K562 (cell line): ENCODE data around the gene BMS1. TPM values are rescaled to one million over a fixed set of nuclear protein-coding genes. Genes with fewer than 3 reads are reported as not detected.

Experiments used
- ARID2 ChIP-seq: fragments of 450-650 bp; IDR thresholded peaks from 2 replicates; pipeline ENCODE4 v1.6.1; 2017; ENCODE audit warnings: antibody characterized with exemption, mild to moderate bottlenecking
- ATF1 ChIP-seq, 2 experiments: fragments of 450-650 bp in 1 of 2; IDR thresholded peaks; 2 replicates each; pipeline ENCODE4 v1.6.1; 2016; ENCODE audit warnings: missing compliant biosample characterization in 1 of 2, missing genetic modification characterization in 1 of 2
- BHLHE40 ChIP-seq: IDR thresholded peaks from 2 replicates; pipeline ENCODE4 v1.6.1; 2011; ENCODE audit warnings: low read length, improper control_type of control experiment
- CAMTA2 ChIP-seq: fragments of 250-450 bp; sonication (Bioruptor Pico); conservative IDR thresholded peaks from 2 replicates; pipeline ENCODE4 v1.5.1; 2022
- CGGBP1 ChIP-seq: fragments of 250-450 bp; sonication (Bioruptor Pico); IDR thresholded peaks from 2 replicates; pipeline ENCODE4 v1.9.0; 2021; ENCODE audit warnings: mild to moderate bottlenecking
- EHMT2 ChIP-seq: fragments of 450-650 bp; IDR thresholded peaks from 2 replicates; pipeline ENCODE4 v1.6.1; 2018; ENCODE audit warnings: antibody characterized with exemption
- FOXA3 ChIP-seq, 2 experiments: fragments of 450-650 bp in 1 of 2; sonication (generic) in 1 of 2; formaldehyde crosslinking; IDR thresholded peaks in 1 of 2; conservative IDR thresholded peaks in 1 of 2; 2 replicates each; pipeline versions ENCODE4 v1.4.0 to v1.8.0; 2020 to 2022; ENCODE audit warnings: mild to moderate bottlenecking in 2 of 2, missing genetic modification reagents in 1 of 2
- KAT7 ChIP-seq: sonication (generic); formaldehyde crosslinking; IDR thresholded peaks from 2 replicates; pipeline ENCODE4 v1.8.0; 2022; ENCODE audit warnings: missing genetic modification reagents, mild to moderate bottlenecking, borderline replicate concordance
- KLF1 ChIP-seq: fragments of 450-650 bp; IDR thresholded peaks from 2 replicates; pipeline ENCODE4 v1.6.1; 2016; ENCODE audit warnings: missing genetic modification characterization, missing compliant biosample characterization
- LEF1 ChIP-seq: fragments of 450-650 bp; IDR thresholded peaks from 2 replicates; pipeline ENCODE4 v1.6.1; 2016; ENCODE audit warnings: mild to moderate bottlenecking
- MEF2D ChIP-seq: conservative IDR thresholded peaks from 2 replicates; pipeline ENCODE4 v1.6.1; 2016; ENCODE audit warnings: low read depth, missing genetic modification characterization, missing compliant biosample characterization
- NFIC ChIP-seq: fragments of 450-650 bp; IDR thresholded peaks from 2 replicates; pipeline ENCODE4 v1.6.1; 2017; ENCODE audit warnings: mild to moderate bottlenecking, inconsistent platforms
- PKNOX1 ChIP-seq: fragments of 450-650 bp; IDR thresholded peaks from 2 replicates; pipeline ENCODE4 v1.6.1; 2016
- POLR2AphosphoS5 ChIP-seq: IDR thresholded peaks from 2 replicates; pipeline ENCODE4 v1.6.1; 2011; ENCODE audit warnings: mild to moderate bottlenecking, low read depth, low read length, moderate library complexity; ENCODE audit not compliant: control insufficient read depth, insufficient read depth
- POLR2B ChIP-seq: fragments of 450-650 bp; IDR thresholded peaks from 2 replicates; pipeline ENCODE4 v1.6.1; 2018; ENCODE audit warnings: low read depth; ENCODE audit not compliant: partially characterized antibody
- POLR2G ChIP-seq: fragments of 200-400 bp; formaldehyde crosslinking; IDR thresholded peaks from 2 replicates; pipeline ENCODE4 v1.6.1; 2017; ENCODE audit warnings: low read depth, mild to moderate bottlenecking, antibody characterized with exemption, low read length, moderate library complexity
- RAD21 ChIP-seq, 2 experiments: fragments of 250-450 bp in 1 of 2; fragments of 450-650 bp in 1 of 2; sonication (Bioruptor Pico) in 1 of 2; formaldehyde crosslinking in 1 of 2; IDR thresholded peaks in 1 of 2; conservative IDR thresholded peaks in 1 of 2; 2 replicates each; pipeline versions ENCODE4 v1.4.0 to v1.8.0; 2020 to 2022; ENCODE audit warnings: mild to moderate bottlenecking in 2 of 2, moderate library complexity in 1 of 2
- SMAD1 ChIP-seq: fragments of 150-350 bp; IDR thresholded peaks from 2 replicates; pipeline ENCODE4 v1.6.1; 2014; ENCODE audit warnings: low read length, low read depth; ENCODE audit not compliant: partially characterized antibody
- TFAP4 ChIP-seq: sonication (generic); formaldehyde crosslinking; IDR thresholded peaks from 2 replicates; pipeline ENCODE4 v1.8.0; 2022; ENCODE audit warnings: missing genetic modification reagents, mild to moderate bottlenecking, moderate library complexity, borderline replicate concordance
- U2AF2 ChIP-seq: fragments of 200-400 bp; formaldehyde crosslinking; optimal IDR thresholded peaks from 2 replicates; pipeline ENCODE3; 2017; ENCODE audit warnings: low read depth, mild to moderate bottlenecking, low read length
- ZBTB12 ChIP-seq: fragments of 250-450 bp; sonication (Bioruptor Pico); IDR thresholded peaks from 2 replicates; pipeline ENCODE4 v1.4.0; 2020
- ZFP1 ChIP-seq: fragments of 450-650 bp; formaldehyde crosslinking; IDR thresholded peaks from 2 replicates; pipeline ENCODE4 v1.4.0; 2020; ENCODE audit warnings: mild to moderate bottlenecking, mixed read lengths
- ZFP36 ChIP-seq: fragments of 150-350 bp; IDR thresholded peaks from 2 replicates; pipeline ENCODE4 v1.6.1; 2018; ENCODE audit warnings: low read length, low read depth; ENCODE audit not compliant: partially characterized antibody
- ZNF316 ChIP-seq: fragments of 450-650 bp; IDR thresholded peaks from 2 replicates; pipeline ENCODE4 v1.6.1; 2016
- ZNF589 ChIP-seq: fragments of 200-800 bp; sonication (Bioruptor generic); IDR thresholded peaks from 2 replicates; pipeline ENCODE4 v1.6.1; 2016; ENCODE audit warnings: low read depth, missing genetic modification characterization, missing compliant biosample characterization
- ZNF785 ChIP-seq: fragments of 250-450 bp; sonication (Bioruptor Pico); IDR thresholded peaks from 2 replicates; pipeline ENCODE4 v1.4.0; 2020; ENCODE audit warnings: mild to moderate bottlenecking
- polyA plus RNA-seq, 8 experiments: library from polyadenylated mRNA; depleted of rRNA in 4 of 8; stranded (reverse) in 5 of 8; unstranded in 3 of 8; fragments of >200 nt; fragmentation: Nextera tagmentation in 2 of 8; fragmentation: Illumina TruSeq in 1 of 8; extraction: Ambion mirVana in 2 of 8; extraction: Trizol in 1 of 8; gene quantifications; 2 replicates each; pipeline versions ENCODE4 v1.2.1 to v1.2.3, GENCODE V29; 2011 to 2014; ENCODE audit warnings: inconsistent platforms in 1 of 8, missing spikeins in 1 of 8
- total RNA-seq, 7 experiments: library from RNA; depleted of rRNA in 6 of 7; stranded (reverse); fragments of >200 nt in 6 of 7; fragmentation: Illumina TruSeq in 2 of 7; extraction: Trizol in 2 of 7; gene quantifications; 2 replicates each; pipeline versions ENCODE4 v1.2.1 to v1.2.3, GENCODE V29; 2011 to 2021; ENCODE audit warnings: low replicate concordance in 1 of 7

Gene BMS1
- total and polyA plus RNA-seq, 9 of the 15 experiments (the other 6 are each of a cell fraction or from before 2014, with no cell fraction given), result 11.1 to 46.9 (median 32.7) TPM

- TF ChIP-seq MEF2D (tag) (peak; percentile 76), TFAP4 (peak; percentile 100), NFIC (peak; percentile 78), POLR2AphosphoS5 (peak; percentile 98), EHMT2 (peak; percentile 84; the same call in 1 of the 2 replicates), BHLHE40 (peak; percentile 29; the same call in 1 of the 2 replicates), U2AF2 (no peak), POLR2G (peak; percentile 98), FOXA3 (CRISPR knock-in tag; conservative IDR thresholded peaks at IDR 0.05 in 1 of 2, IDR thresholded peaks at IDR 0.05 in 1 of 2) (peak in 1 of 2 experiments; percentile 83; a peak in 2 of 4 replicates), ZBTB12 (CRISPR knock-in tag) (peak; percentile 50; the same call in 1 of the 2 replicates), ARID2 (no peak), ZFP36 (peak; percentile 40), PKNOX1 (peak; percentile 92), ZFP1 (CRISPR knock-in tag) (no peak), ATF1 (CRISPR knock-in tag; IDR thresholded peaks at IDR 0.05) (peak; percentile 57), ATF1 (tag; IDR thresholded peaks at IDR 0.05) (peak; percentile 96), RAD21 (CRISPR knock-in tag; conservative IDR thresholded peaks at IDR 0.05 in 1 of 2, IDR thresholded peaks at IDR 0.05 in 1 of 2) (peak in 1 of 2 experiments; percentile 33; a peak in 2 of 4 replicates), LEF1 (0 out of 2 replicates have a peak, but pooled peaks have one; percentile 54), KAT7 (CRISPR knock-in tag) (peak; percentile 99), ZNF785 (no peak), ZNF316 (peak; percentile 53; the same call in 1 of the 2 replicates), ZNF589 (CRISPR knock-in tag) (0 out of 2 replicates have a peak, but pooled peaks have one; percentile 66), CGGBP1 (CRISPR knock-in tag) (peak; percentile 89; the same call in 1 of the 2 replicates), SMAD1 (peak; percentile 76), CAMTA2 (CRISPR knock-in tag) (peak; percentile 87; the same call in 1 of the 2 replicates), KLF1 (tag) (peak; percentile 92), POLR2B (peak; percentile 97)
Observed at GRCh38 chr10:42782446-42783180, at the start of gene BMS1 (continued).
